ENCODE results near the gene MAP1A.
A peak's percentile ranks its signal among the peaks of the same experiment; 100 is the strongest.

The MAP1A gene

DNA sequence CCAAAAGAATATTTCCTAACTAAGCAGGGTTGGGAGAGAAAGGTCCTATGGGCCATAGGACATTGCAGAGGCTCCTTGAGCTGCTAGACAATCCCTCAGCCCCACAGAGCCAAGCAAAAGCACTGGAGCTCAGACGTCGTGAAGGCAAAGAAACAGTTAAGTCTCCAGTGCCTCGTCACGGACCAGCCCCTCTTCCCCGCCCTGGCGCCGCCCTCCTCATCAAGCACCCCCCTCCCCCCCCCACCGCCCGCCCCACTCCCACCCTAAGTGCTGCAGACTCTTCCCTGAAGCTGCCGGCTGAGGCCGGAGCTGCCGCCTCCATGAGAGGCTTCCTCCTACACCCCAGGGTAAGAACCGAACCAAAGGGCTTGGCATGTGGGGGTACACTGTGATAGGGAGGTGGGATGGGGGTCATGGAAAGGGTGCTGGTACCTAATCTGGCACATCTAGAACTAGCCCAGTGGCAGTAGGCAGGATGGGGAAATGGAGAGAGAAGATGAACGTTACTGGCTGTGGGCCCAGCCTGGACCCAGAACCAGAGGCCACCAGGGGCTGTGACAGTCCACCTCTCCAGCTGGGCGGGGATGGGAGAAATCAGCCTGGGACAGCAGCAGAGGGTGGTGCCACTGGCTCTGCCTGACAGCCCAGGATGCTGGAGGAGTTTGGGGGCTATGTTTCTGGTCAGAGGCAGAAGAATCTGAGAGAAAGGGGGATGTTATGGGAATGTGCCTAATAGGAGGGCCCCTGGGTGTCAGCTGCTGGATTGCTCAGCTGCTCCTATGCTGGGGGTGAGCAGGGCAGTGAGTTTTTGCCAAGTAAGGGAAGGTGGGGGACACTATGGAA, at the start of gene MAP1A:
Gene MAP1A (plus strand): TSS at position 255 of the 843 bp plus-strand sequence. CDS start 3,866 bp downstream, outside the sequence.
- DNase-seq (ENCODE audit: low spot score): no peak

DNA sequence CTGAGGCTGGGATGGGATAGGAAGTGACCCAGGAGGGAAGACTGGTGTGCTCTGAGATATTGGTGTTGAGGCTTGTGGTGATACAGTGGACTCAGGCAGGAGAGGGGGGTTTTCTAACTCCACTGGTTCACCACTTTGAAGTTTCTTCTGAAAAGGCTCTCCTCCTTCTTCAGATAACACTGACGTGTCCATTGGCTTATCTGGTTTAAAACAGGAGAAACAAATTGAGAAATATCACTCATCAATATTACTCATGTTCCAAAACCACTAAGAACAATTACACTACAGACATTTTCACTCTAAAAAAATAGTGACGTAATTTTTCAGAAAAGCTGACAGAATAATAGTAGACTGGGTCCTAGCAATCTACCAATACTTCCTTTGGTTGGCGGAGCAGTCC, 47.5 kb upstream of the MAP1A start:
- DNase-seq (ENCODE audit: low spot score): no peak

DNA sequence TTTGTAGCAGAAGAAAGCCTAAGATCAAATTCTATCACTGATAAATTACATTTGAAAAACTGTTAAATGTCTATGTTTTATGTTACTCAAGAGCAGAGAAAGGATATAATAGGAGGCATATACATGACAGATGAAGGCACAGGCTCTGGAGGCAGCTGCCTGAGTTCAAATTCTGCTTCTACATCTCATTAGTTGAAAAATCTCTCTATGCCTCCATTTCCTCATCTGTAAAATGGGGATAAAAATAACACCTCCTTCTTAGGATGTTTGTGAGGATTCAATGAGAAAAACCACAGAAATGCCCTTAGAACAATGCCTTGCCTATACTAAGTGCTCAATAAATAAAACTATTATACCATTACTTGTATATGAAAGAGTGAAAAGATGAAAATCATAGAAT, 45.4 kb upstream of the MAP1A start:
- no peak for DNase-seq (ENCODE audit: low spot score)

DNA sequence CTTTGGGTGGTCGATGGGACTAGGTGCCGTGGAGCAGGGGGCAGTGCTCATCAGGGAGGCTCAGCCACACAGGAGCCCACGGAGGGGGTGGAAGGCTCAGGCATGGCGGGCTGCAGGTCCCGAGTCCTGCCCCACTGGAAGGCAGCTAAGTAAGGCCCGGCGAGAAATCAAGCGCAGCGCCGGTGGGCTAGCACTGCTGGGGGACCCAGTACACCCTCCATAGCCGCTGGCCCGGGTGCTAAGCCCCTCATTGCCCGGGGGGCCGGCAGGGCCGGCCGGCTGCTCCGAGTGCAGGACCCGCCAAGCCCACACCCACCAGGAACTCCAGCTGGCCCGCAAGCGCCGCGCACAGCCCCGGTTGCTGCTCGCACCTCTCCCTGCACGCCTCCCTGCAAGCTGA, 43.5 kb upstream of the MAP1A start:
- DNase-seq (ENCODE audit: low spot score): no peak

DNA sequence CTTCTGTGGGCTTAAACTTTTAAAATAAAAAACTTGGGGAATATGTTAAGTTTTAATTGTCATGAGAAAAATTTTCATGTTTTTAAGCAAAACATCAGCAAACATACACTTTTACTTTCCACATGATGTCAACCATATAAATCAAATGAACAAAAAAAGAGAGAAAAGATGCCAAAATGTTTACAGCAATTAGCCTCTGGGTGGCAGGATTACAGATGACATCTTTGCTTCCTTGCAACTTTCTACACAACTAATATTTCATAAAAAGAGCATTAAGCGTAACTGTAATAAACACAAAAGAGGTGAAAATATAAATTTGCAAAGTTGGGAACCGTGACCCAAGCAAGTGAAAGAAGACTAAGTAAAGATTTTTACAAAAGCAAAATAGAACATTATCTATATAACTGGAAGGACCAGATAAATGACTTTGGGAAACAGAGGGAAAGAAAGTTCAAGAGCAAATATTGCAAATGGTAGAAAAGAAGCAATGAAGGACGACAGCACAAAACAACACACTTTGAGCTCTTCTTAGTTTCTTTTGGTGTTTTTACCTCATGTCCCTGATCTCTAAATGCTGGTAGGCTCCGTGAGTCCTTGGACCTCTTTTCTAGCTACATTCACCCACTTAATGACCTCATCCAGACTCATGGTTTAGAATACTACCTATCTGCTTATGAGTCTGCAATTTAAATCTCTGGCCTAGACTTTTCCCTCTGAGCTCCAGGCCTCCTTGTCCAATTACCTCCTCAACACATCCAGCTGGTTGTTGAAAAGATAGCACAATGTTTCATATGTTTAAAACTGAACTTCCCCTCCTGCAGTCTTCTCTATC, 33.9 kb upstream of the MAP1A start:
- peak; percentile 41 for DNase-seq (ENCODE audit: low spot score)

DNA sequence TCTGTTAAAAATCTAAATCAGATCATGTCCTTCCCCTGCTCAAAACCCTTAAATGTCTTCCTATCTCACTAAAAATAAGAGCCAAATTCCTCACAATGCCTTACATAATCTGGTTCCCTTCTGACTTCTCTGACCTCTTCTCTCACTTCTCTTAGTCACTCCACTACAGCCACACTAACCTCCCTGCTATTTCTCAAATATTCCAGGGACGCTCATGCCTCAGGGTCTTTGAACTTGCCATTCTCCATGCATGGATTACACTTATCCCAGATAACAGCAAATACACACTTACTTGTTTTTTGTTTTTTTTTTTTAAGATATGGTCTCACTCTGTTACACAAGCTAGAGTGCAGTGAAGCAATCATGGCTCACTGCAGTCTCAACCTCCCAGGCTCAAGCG, 33.0 kb upstream of the MAP1A start:
- peak; percentile 9 for DNase-seq (ENCODE audit: low spot score)

DNA sequence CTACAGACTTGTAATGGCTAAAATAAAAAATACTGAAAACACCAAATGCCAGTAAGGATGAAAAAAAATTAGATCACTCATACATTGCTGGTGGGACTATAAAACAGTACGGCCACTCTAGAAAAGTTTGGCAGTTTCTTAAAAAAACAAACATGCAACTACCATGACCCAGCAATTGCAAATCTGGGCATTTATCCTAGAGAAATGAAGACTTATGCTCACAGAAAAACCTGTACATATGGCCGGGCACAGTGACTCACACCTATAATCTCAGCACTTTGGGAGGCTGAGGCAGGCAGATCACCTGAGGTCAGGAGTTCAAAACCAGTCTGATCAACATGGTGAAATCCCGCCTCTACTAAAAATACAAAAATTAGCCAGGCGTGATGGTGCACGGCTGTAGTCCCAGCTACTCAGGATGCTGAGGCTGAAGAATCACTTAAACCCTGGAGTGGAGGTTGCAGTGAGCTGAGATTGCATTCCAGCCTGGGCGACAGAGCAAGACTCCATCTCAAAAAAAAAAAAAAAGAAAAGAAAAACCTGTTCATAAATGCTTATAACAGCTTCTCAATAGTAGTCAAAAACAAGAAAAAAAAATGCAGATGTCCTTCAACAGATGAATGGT, 30.0 kb upstream of the MAP1A start:
- DNase-seq (ENCODE audit: low spot score): no peak

DNA sequence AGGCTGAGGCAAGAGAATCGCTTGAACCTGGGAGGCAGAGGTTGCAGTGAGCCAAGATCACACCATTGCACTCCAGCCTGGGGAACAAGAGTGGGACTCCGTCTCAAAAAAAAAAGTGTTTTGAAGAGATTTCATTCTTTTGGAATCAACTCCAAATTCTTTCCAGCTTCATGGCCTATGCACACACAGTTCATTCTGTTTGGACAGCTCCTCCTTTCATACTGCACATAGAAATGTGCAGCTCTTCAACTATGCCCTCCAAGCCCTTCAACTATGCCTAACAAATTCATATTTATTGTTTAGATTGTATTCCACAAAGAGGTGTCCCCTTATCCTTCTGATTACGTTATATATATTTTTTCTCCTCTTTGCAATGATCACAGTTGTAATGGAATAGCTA, 28.6 kb upstream of the MAP1A start:
- no peak for DNase-seq (ENCODE audit: low spot score)

DNA sequence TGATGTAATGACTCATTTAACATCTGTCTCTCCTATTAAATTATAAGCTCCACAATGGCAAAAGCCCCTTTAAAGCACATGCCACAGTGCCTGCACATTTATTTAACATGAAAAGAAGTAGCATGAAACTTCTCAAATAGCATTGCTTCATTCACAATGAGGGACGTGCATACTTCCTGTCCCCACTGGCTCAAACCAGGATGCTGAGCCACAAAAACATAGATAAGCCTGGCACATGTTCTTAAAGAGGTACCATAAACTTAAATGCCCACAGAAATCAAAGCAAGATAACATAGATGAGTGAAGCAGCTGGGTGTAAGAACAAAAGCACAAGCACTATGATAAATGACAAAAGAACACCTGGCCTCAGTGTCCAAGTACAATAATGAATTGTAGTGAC, 28.2 kb upstream of the MAP1A start:
- no peak for DNase-seq (ENCODE audit: low spot score)

DNA sequence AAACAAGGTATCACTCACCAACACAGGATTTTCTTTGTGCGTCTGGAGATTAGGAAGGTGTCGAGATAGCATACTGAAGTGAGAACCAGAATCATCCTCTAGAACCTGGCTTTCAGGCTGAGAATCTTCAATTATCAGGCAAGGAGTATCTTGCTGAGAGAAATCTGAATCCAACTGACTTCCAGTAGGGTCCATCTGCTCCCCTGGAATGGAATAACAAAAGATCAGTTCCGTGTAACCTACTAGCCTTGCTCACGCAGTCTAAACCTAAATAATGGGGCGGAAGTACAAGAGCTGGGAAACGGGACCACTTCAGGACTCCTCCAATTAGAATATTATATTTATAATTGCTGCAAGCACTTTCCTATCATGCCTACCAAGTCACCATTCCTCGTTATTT, 25.1 kb upstream of the MAP1A start:
- DNase-seq (ENCODE audit: low spot score): peak; percentile 18

DNA sequence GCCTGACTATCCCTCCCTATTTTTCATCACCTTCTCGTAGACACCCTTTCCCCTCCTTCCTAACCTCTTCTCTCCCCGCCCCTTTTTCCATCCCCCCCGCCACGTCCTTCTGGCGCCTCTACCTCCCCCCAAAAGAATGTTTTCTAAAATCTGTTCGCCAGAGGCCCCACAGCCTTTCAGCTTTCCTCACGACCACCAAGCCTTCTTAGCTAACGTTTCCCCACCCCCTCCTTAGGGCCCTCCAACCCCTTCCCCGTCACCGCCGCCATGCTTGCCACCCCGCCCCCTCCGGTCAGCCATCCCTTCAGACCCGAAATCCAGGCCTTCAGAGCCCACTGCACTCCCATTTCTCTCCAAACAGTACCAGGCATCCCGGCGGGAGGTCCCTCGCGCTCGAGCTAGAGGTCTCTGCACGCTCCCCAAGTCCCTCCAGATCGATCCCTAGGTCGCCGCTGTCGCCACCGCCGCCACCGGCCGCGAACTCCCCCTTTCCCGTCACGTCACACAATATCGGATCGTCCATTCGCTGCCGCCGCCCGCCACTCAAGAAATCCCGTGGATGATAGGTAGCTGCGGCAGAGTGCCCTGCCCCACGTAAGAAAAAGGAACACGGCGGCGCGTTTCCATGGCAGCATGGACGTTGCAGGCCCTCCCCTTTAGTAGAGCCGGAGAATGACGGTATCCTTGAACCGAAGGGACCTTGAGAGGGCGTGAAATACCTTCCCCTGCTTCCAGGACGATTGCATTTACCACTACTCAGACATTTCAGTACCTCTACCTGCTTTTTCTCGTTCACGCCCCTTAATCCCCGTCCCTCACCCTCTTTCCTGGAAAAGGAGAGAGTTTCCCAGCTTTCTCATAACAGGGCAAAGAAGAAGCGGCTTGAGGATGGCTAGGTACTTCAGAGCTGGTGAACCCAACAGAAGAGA, 24.5 kb upstream of the MAP1A start, which contains the start of gene TP53BP1:
Gene TP53BP1 (minus strand): TSS at position 484 of the 929 bp plus-strand sequence. CDS start 113 bp downstream, at position 371.
- peak; percentile 94 for DNase-seq (ENCODE audit: low spot score)

DNA sequence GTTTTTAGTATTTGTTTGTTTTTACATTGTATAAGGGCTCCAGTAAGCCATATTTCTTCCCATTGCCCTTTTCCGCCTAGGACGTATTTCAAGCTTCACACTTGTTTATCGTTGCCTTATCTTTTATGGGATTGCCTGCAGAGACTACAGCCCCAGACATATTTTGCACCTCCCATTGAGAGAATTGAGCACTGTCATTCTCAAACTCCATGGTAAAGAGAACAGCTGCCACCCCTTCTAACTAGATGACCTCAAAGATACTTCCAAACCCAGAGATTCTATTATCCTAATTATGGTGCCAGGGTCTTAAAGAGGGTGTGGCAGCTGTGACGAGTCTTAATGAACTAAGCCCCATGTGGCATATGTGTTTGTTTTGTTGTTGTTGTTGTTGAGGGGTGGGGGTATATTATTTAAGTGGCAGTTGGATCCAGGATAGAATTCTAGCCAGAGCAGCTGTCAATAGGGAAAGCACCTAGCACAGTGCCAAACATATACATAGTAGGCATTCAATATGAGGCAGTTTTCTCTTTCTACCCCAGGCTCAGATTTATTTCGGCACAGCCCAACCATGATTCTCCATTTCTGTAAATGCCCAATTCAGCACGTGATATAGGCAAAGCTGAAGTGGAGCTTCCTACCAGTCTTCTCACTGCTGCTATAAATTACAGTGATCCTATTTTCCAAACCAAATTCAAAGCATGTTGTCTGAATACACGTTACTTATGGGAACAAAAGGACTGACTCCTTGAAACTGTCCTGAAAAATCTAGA, 23.5 kb upstream of the MAP1A start:
- DNase-seq (ENCODE audit: low spot score): no peak

DNA sequence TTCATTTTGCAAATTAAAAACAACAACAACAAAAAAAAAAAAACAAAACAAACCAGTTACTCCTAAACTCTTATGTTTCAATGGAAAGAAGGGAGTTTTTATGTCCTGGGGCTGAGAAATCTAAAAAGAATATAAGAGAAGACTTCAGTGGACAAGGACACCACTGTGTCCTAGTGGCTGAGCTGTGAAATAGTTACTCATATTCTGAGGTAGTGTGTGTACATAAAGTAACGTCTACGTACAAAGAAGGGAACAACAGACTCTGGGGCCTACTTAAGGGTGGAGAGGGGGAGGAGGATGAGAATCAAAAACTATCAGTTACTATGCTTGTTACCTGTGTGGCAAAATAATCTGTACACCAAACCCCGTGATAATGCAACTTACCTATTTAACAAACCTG, 18.4 kb upstream of the MAP1A start:
- no peak for DNase-seq (ENCODE audit: low spot score)

DNA sequence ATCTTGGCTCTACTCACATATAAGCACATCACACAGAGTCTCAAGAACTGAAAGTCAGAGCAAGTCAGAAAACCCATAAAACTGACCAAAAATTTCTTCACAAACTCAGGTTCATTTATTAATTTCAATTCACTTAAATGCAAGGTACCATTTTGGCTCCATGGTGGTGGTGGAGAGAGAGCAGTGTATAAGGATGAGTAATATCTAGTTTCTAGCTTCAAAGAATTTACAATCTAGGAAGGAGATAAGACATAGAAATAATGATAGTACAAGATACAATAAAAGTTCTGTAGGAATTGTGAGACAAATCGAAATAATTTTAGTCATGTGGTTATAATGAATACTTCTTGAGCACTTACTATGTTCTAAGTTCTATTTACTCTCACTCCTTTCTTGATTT, 17.8 kb upstream of the MAP1A start:
- no peak for DNase-seq (ENCODE audit: low spot score)

DNA sequence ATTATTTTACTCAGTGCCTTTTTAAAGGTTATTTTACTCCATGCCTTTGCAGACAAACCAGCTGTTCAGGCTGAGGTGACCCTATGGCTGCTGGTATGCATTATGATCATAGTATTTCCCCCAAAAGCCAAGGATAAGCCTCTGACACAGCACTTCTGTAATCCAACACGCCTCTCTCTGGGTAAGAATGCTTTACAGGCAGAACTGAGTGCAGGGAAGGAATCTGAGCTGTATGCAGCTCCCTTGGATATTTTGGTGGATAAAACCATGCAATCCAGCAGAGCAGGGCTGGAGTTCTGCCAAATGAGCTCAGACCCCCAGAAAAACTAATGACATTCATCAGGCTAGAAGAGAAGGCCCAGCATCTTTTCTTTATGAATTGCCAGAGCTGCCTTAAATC, 11.7 kb upstream of the MAP1A start:
- no peak for DNase-seq (ENCODE audit: low spot score)

DNA sequence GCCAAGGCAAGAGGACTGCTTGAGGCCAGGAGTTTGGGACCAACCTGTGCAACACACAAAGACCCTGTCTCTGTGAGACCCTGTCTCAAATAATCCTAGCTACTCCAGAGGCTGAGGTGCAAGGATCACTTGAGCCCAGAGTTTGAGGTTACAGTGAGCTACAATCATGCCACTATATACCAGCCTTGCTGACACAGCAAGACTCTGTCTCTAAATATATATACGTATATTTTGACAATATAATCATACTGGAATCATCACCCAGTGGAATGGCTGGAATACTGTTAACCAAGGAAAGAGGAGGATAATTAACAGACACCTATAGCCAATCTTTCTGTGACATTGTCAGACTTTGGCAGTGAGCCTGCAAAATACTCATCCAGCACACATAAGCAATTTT, 9.0 kb upstream of the MAP1A start:
- peak; percentile 15 for DNase-seq (ENCODE audit: low spot score)

DNA sequence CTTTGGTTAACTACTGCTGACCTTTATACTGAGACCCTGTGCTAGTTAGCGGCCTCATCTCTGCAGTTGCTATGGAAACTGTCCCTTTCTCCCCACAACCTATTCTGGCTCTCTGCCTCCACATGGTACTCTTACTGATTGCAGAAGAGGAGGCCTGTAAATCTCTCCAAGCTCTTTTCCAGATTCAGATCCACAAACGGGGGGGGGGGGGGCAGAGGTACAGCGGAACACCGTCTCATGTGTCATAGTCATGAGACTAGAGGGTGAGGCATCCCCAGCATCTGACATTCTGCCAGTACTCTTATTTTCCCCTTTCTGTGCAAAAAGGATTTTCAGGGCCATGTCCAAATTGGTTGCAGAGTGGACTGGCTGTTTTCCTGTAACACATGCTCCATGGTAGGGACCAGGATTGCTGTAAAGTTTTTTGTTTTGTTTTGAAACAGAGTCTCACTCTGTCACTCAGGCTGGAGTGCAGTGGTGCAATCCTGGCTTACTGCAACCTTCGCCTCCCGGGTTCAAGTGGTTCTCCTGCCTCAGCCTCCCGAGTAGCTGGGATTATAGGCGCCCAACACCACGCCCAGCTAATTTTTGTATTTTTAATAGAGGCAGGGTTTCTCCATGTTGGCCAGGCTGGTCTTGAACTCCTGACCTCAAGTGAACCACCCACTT, 8.3 kb upstream of the MAP1A start:
- peak; percentile 83 for DNase-seq (ENCODE audit: low spot score)

DNA sequence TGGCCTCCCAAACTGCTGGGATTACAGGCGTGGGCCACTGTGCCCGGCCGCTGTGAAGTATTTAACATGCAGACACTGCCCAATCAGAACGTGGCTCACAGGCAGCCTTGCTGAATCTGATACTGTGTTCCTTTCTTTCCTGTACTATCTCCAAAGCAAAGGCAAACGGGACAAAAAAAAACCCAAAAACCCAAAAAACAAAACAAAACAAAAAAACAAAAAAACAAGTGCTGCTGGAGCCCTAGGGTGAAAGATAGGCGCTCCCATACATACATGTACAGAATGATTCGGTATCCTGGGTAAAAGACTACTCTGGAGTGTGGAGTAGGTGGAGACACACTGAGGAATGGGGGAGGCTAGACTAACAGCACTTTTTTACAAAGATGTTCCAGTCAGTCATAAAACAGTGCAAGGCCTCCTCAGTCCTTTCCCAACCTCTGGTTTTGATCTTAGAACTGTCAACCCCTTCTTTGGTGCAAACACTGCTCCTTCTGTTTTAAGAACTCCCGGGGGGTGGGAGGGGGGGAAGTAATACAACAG, 7.7 kb upstream of the MAP1A start:
- DNase-seq (ENCODE audit: low spot score): no peak

DNA sequence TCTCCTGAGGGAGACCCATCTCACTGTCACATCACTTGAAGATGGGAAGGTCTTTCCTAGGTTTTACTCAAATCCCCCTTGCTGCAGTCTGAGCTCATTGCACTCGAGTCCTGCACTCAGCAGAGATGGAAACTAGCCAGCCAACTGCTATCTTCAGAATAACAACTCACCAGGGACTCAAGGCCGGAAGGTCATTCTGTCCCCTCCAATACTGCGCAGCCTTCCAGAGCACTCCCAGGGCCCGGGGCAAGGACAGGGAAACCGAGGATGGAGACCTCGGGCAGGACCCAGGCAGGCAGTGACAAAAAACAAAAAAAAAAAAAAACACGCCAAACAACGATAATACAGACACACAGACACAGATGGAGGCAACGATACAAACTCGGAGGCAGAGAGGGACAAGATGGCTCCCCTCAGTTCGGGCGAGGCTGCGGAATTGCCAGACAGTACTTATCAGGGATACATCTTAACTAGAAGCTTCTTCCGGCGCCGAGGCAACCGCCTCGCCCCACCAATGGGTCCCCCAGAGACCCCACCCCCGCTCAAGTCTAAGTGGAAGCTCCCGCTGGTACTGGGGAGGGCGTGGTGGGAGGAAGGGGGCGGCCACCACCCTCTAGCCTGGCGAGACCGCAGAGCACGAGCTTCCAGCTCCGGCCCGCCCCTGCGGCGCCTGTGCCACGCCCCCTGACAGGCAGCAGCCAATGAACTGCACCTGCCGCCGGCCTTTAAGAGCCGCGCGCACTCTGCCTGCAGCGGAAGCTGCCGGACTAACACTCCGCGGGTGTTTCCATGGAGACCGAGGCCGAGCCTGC, 7.0 kb upstream of the MAP1A start:
- peak; percentile 100 for DNase-seq (ENCODE audit: low spot score)

All from RKO (cell line).